GM19193 (cell line): ENCODE data around the gene SLC25A43.

Experiments
- POLR2A ChIP-seq: IDR thresholded peaks from 4 replicates; pipeline ENCODE4 v1.6.1; 2011; ENCODE audit not compliant: insufficient read depth, insufficient read length; ENCODE audit errors: extremely low read depth

SLC25A43 gene

GRCh38 chrX:119455264-119455663 is 56.1 kb downstream of the SLC25A43 start:
- TF ChIP-seq POLR2A = no peak

GRCh38 chrX:119459181-119459580 is 60.0 kb downstream of the SLC25A43 start:
- TF ChIP-seq POLR2A = no peak

GRCh38 chrX:119465555-119465954 is 66.4 kb downstream of the SLC25A43 start:
- TF ChIP-seq POLR2A = no peak

GRCh38 chrX:119466970-119467369 is 67.8 kb downstream of the SLC25A43 start:
- TF ChIP-seq POLR2A = no peak

- no peak for TF ChIP-seq POLR2A
Measured at GRCh38 chrX:119467433-119467832, 68.3 kb downstream of the SLC25A43 start.

- TF ChIP-seq POLR2A = peak; percentile 96
Measured at GRCh38 chrX:119467842-119468550, 68.9 kb downstream of the SLC25A43 start, which contains the start of gene SLC25A5. Gene SLC25A5 (plus strand): TSS chrX:119468444. CDS start chrX:119468516, 72 bp downstream.

- TF ChIP-seq POLR2A = no peak
Measured at GRCh38 chrX:119468551-119469312, 69.6 kb downstream of the SLC25A43 start.

- TF ChIP-seq POLR2A = no peak
Measured at GRCh38 chrX:119469313-119469635, 70.1 kb downstream of the SLC25A43 start.

- no peak for TF ChIP-seq POLR2A
Measured at GRCh38 chrX:119474615-119475388, 75.7 kb downstream of the SLC25A43 start.

GRCh38 chrX:119475389-119476101 is 76.4 kb downstream of the SLC25A43 start:
- TF ChIP-seq POLR2A = no peak

- TF ChIP-seq POLR2A = no peak
Measured at GRCh38 chrX:119477812-119478232, 78.7 kb downstream of the SLC25A43 start.

GRCh38 chrX:119478504-119478903 is 79.4 kb downstream of the SLC25A43 start:
- TF ChIP-seq POLR2A = no peak

- no peak for TF ChIP-seq POLR2A
Measured at GRCh38 chrX:119479845-119480244, 80.7 kb downstream of the SLC25A43 start.

GRCh38 chrX:119481323-119481801 is 82.2 kb downstream of the SLC25A43 start:
- TF ChIP-seq POLR2A = no peak

- no peak for TF ChIP-seq POLR2A
Measured at GRCh38 chrX:119482041-119482440, 82.9 kb downstream of the SLC25A43 start.
